Skin epidermis (tissue), 12 donors: ENCODE measurements around the gene CCDC93.

ENCODE experiments used
- H3K27ac ChIP-seq, 21 experiments: fragments of 200-600 bp; sonication (generic) in 11 of 21; one replicate each; pipeline ENCODE4 v1.5.0; 2020; ENCODE audit warnings: mild to moderate bottlenecking in 3 of 21, inconsistent platforms in 2 of 21, moderate library complexity in 2 of 21
- H3K4me3 ChIP-seq, 7 experiments: fragments of 200-600 bp; sonication (generic) in 2 of 7; one replicate each; pipeline ENCODE4 v1.5.0; 2020; ENCODE audit warnings: inconsistent platforms in 2 of 7, mild to moderate bottlenecking in 2 of 7, moderate library complexity in 1 of 7

Gene CCDC93

GRCh38 chr2:118000041-118000440 lies 13.8 kb downstream of the CCDC93 start:
- Histone ChIP-seq H3K27ac (no peak overlapping the region), H3K4me3 (no peak overlapping the region)

DNA sequence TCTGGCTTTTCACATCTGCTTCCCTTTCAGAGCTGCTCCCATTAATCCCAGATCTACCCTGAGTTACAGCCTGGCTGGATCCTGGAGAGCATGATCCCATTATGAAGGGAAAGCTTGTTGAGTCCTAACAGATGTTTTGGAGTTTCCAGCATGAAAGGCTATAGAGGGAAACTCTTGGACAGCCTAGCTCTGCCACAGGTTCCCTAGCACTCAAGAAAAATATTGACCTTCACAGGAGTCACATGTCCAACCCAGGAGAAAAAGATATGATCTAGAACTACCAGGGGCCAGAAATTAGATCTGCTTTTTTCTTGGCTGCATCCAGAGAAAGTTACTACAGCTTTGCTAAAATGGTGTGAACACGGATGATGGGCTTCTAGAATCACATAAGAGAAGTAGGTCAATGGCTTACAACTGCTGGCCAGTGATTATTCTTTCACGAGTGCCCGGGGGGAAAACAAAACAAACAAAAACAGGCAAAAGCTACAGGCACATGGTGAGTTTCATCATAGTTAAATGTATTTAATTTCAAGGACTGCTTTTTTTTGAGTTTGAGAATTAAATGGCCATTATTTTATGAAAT lies 15.9 kb downstream of the CCDC93 start:
- no peak overlapping the region for H3K4me3 ChIP-seq
- H3K27ac ChIP-seq, result no peak overlapping the region

DNA sequence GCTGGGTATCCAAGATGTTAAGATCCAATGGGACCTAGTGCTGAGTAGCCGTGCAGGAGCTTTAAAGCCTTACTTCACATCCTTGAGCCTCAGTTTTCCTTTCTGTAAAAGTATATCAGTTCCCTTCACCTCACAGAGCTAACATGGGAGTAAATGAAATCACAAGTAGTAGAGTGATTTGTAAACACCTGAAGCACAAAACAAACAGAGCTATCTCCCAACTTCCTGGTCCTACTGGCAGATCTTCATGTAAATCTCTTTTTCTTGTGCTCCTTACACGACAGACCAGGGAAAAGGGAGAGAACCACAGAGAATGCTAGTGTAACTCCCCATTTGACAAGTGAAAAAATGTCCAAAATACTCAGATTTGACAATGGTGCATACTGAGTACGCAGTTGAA lies 17.3 kb downstream of the CCDC93 start:
- Histone ChIP-seq H3K27ac (no peak overlapping the region), H3K4me3 (no peak overlapping the region)

DNA sequence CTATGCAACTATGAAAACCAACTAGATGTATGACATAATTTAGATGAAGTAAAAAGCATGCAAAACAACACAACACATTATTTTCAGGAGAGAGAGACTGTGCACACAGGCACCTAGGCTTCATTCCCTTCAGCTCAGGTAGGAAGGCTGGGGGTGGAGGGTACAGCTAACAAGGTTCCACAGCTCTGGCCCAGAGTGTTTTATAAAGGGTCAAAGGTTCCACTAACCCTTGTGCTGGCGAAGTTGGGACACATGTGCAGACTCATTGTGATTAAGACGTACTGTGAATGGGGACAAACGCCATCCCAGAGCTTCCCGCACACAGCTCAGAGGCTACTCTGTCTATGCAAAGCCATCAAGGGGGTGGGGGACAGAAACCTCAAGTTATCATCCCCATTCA lies 19.1 kb downstream of the CCDC93 start:
- Histone ChIP-seq H3K4me3 (no peak overlapping the region), H3K27ac (no peak overlapping the region)

DNA sequence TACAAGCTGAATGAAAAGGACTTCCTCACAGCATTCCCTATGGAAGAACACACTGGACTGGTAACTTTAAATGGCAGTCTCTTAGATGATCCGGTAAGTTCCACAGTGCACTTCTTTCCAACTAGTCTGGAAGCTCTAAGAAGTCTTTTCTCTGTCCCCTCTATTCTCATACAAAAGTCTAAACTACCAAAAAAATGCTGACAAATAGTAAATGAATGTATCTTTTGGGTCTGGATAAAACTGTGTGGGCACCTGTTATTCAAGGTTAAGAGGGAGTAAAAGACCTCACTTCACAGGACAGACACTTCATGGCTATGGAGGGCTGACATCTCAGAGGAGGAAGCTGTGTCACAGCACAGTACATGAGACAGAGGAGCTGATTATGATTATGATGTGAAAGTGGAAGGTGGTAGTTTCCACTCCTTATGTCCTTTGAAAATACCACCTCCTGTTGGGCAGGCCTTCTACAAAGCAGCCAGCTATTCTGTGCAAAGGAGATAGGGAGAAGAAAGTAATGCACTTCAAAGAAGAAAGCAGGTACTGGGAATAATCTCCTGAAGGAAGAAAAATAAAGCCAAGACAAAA lies 23.9 kb downstream of the CCDC93 start:
- H3K27ac ChIP-seq, result peak overlapping the region in 1 of 21 experiments; percentile 6
- no peak overlapping the region for H3K4me3 ChIP-seq

GRCh38 chr2:117987121-117987520 lies 26.7 kb downstream of the CCDC93 start:
- Histone ChIP-seq H3K4me3 (no peak overlapping the region), H3K27ac (no peak overlapping the region)

GRCh38 chr2:117985092-117985491 lies 28.8 kb downstream of the CCDC93 start:
- H3K27ac ChIP-seq, result peak overlapping the region in 1 of 21 experiments; percentile 22
- H3K4me3 ChIP-seq, result no peak overlapping the region

GRCh38 chr2:117984208-117984607 lies 29.7 kb downstream of the CCDC93 start:
- H3K4me3 ChIP-seq, result no peak overlapping the region
- peak overlapping the region in 1 of 21 experiments; percentile 22 for H3K27ac ChIP-seq

GRCh38 chr2:117983040-117983439 lies 30.8 kb downstream of the CCDC93 start:
- H3K27ac ChIP-seq, result peak overlapping the region in 1 of 21 experiments; percentile 32
- no peak overlapping the region for H3K4me3 ChIP-seq

- Histone ChIP-seq H3K27ac (peak overlapping the region in 2 of 21 experiments; percentile 20 to 32), H3K4me3 (no peak overlapping the region)
Observed at GRCh38 chr2:117982376-117983033, 31.4 kb downstream of the CCDC93 start.

DNA sequence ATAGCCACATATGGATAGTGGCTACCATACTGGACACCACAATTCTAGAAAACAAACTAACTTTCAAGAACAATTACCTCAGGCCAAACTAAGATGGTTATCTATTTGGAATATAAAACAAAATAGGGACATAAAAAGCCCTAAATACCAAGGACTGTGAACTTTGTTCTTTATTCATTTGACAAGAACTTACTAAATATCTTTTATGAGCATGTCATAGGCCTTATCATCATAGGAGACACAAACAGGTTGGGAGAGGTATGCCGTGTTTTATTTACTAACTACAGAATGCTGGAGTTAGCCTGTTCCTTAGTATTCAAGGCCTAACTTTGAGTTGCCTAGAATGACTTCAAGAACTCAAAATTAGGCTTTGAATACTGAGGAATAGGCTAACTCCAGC lies 32.1 kb downstream of the CCDC93 start:
- Histone ChIP-seq H3K4me3 (no peak overlapping the region), H3K27ac (peak overlapping the region in 5 of 21 experiments; percentile 7 to 60 (median 36))

GRCh38 chr2:117980783-117981676 lies 32.8 kb downstream of the CCDC93 start:
- peak overlapping the region in 15 of 21 experiments; percentile 16 to 89 (median 62) for H3K27ac ChIP-seq
- H3K4me3 ChIP-seq, result no peak overlapping the region

DNA sequence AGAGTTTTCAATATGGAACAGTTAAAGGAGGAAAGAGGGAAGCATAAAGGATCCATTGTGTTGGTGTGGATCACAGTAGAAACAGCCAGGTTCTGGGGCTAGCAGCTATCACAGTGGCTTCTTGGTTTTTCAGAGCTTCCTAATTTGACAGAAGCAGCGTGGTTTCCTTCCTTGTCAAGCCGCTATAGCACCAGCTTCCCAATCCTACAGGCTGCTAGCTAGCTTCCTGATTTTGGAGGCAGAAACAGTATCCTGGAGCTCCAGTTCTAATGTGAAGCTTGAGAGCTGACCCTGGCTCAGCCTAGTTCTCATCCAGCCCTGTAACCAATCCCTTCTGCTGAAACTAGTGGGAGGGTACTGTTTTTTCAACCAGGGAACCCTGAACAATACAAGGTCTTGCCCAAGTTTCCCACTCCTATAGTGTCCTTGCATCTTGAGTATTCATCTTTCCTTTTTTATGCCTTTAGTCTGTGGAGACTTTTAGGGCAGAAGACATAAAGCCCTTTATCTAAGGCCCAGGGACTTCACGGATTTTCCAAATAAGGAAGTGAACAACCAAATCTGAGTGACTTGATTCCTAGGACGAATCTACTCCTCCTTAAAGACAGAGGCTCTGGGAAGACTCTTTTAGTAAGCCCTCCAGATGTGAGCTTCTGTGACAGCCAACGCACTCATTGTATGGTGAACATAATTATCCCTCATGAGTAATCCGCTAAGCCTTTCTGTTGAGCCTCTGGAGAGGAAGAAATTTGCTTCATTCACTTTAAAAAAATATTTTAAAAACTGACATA lies 33.8 kb downstream of the CCDC93 start:
- H3K27ac ChIP-seq, result peak overlapping the region in 18 of 21 experiments; percentile 8 to 89 (median 62)
- no peak overlapping the region for H3K4me3 ChIP-seq

- Histone ChIP-seq H3K4me3 (no peak overlapping the region), H3K27ac (no peak overlapping the region)
Observed at GRCh38 chr2:117977696-117978095, 36.2 kb downstream of the CCDC93 start.

GRCh38 chr2:117976581-117976980 lies 37.3 kb downstream of the CCDC93 start:
- Histone ChIP-seq H3K4me3 (no peak overlapping the region), H3K27ac (no peak overlapping the region)

DNA sequence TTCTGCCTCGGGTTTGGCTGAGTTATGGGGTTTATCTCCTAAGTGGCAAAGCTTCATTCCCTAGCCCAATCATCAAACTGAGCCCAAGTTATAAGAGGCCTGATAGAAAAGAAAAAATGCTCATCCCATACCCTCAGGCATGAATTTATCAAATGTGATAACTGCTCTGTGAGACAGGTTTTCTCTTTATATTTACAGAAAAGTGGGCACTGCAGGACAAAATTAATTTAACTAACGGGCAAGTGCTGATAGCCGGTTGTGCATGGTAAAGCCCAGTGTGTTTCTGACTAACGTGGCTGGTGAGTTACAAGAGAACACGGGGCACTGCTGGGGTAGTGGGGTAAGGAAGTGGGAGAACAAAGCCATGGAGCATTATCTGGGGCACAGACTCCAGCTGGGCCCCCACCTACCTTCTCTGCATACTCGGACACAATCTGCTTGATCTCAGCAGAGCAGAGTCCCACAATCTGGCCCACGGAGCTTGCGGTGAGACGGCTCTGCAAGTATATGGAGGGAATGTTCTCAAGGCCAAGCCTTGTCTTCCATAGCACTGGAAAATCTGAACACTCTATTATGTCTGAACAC lies 40.3 kb downstream of the CCDC93 start:
- Histone ChIP-seq H3K4me3 (no peak overlapping the region), H3K27ac (no peak overlapping the region)

DNA sequence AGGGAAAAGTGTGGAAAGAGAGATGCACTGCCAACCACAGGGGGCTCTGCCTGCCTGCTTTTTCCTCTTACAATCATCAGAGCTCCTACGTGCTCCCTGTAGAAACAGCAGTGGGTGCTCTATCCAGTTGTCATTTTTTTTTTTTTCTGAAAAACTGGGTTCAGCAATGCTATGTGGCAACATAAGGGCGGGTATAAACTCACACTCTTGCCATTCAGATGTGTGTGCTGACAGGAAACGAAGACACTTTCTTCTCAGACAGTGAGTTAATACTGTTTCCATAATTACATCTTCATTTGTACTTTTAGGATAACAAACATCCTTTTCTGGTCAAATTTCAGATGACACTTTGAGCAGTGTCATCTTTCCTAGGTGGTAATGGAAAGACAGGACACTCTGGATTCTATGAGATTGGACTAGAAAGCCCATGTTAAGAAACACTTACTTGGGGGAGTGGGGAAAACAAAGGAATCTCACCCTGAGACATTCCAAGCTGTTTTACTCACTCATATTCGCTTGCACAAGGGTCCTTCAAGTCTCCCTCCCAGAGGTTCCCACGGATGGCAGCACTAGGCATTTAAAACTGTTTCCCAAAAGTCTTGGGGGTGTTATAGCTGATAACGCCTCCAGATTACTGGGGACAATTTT lies 41.3 kb downstream of the CCDC93 start:
- H3K27ac ChIP-seq, result no peak overlapping the region
- no peak overlapping the region for H3K4me3 ChIP-seq

GRCh38 chr2:117968722-117969121 lies 45.1 kb downstream of the CCDC93 start:
- no peak overlapping the region for H3K27ac ChIP-seq

More at GRCh38 chr2:117968722-117969121, 45.1 kb downstream of the CCDC93 start:
- H3K4me3 ChIP-seq, result no peak overlapping the region
